PFSK-1 (cell line): ENCODE results near the gene GPR142.

ENCODE experiments used
- FOXP2 ChIP-seq: optimal IDR thresholded peaks from 2 replicates; pipeline ENCODE3; 2011; ENCODE audit warnings: borderline replicate concordance, control low read depth, inconsistent platforms; ENCODE audit not compliant: insufficient read depth; ENCODE audit errors: extremely low read length, extremely low read depth
- POLR2AphosphoS5 ChIP-seq: IDR thresholded peaks from 2 replicates; pipeline ENCODE4 v1.6.1; 2012; ENCODE audit warnings: low read depth, mild to moderate bottlenecking, control low read depth, low read length, moderate library complexity
- SIN3A ChIP-seq: IDR thresholded peaks from 2 replicates; pipeline ENCODE4 v1.6.1; 2012; ENCODE audit warnings: mild to moderate bottlenecking, low read length, moderate library complexity, borderline replicate concordance; ENCODE audit not compliant: insufficient read depth
- TAF1 ChIP-seq: IDR thresholded peaks from 2 replicates; pipeline ENCODE4 v1.6.1; 2012; ENCODE audit warnings: low read length, control low read depth, borderline replicate concordance; ENCODE audit not compliant: insufficient read depth
- TF ChIP-seq, protein P1 (sequence below), 2 experiments: IDR thresholded peaks; 2 replicates each; pipeline versions ENCODE4 v1.6.1 to v1.8.0; 2011 to 2012; ENCODE audit warnings: low read depth in 2 of 2, low read length in 2 of 2, control low read depth in 1 of 2, inconsistent platforms in 1 of 2, mild to moderate bottlenecking in 1 of 2, moderate library complexity in 1 of 2; ENCODE audit not compliant: insufficient read depth in 1 of 2

Gene GPR142

DNA sequence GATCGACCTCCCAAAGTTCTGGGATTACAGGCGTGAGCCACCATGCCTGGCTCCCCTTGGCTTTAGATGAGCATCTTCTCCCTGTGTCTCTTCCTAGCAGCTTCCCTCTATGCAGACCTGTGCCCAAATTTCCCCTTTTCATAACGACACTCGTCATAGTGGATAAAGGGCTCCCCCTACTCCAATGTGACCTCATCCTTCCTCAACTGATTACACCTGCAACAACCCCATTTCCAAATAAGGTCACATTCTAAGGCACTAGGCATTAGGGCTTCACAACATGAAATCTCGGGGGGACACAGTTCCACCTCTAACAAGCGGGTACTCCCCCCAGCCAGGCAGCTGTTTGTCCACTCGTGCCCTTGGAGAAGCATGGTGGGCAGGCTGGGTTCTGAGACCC, 31.0 kb upstream of the GPR142 start:
- TF ChIP-seq POLR2AphosphoS5 (no peak), TAF1 (no peak), FOXP2 (no peak), SIN3A (no peak)
- TF ChIP-seq, protein P1, sequence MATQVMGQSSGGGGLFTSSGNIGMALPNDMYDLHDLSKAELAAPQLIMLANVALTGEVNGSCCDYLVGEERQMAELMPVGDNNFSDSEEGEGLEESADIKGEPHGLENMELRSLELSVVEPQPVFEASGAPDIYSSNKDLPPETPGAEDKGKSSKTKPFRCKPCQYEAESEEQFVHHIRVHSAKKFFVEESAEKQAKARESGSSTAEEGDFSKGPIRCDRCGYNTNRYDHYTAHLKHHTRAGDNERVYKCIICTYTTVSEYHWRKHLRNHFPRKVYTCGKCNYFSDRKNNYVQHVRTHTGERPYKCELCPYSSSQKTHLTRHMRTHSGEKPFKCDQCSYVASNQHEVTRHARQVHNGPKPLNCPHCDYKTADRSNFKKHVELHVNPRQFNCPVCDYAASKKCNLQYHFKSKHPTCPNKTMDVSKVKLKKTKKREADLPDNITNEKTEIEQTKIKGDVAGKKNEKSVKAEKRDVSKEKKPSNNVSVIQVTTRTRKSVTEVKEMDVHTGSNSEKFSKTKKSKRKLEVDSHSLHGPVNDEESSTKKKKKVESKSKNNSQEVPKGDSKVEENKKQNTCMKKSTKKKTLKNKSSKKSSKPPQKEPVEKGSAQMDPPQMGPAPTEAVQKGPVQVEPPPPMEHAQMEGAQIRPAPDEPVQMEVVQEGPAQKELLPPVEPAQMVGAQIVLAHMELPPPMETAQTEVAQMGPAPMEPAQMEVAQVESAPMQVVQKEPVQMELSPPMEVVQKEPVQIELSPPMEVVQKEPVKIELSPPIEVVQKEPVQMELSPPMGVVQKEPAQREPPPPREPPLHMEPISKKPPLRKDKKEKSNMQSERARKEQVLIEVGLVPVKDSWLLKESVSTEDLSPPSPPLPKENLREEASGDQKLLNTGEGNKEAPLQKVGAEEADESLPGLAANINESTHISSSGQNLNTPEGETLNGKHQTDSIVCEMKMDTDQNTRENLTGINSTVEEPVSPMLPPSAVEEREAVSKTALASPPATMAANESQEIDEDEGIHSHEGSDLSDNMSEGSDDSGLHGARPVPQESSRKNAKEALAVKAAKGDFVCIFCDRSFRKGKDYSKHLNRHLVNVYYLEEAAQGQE (IDR thresholded peaks at IDR 0.05; ENCODE audit: insufficient read depth in 1 of 2, low read depth in 2 of 2, low read length in 2 of 2), result no peak

DNA sequence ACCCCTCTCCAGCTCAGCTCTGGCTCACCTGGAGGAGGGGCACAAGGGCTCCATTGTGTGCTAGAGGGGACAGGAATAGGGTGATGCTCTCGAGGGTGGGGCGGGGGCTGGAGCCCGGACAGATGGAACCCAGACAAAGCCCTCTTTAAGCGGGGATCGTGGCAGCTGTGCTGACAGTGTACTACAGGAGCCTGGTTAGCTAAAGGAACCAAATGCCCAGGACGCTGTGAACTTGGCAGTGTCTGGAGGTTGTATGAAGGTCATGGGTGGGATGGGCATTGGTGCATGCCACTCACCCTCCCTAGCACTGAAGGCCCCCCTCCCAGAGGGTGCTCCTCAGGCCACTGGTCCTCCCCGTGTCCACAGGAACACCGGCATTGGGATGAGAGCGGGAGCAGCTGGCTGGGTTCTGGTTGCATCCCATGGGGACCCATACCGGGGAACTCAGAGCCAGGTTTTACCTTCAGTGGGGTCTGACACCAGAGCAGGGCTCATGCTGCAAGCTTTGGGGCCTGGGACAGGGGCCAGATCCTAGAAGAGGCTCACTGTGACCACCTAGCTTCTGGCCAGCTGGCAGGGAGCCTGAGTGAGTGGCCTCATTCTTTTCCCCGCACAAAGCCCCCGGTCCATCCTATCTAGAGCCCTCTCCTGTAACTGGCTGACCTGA, 29.3 kb upstream of the GPR142 start:
- TF ChIP-seq FOXP2 (no peak), POLR2AphosphoS5 (no peak), SIN3A (no peak), TAF1 (no peak)
- TF ChIP-seq, protein P1 (IDR thresholded peaks at IDR 0.05; ENCODE audit: insufficient read depth in 1 of 2, low read depth in 2 of 2, low read length in 2 of 2), result no peak

DNA sequence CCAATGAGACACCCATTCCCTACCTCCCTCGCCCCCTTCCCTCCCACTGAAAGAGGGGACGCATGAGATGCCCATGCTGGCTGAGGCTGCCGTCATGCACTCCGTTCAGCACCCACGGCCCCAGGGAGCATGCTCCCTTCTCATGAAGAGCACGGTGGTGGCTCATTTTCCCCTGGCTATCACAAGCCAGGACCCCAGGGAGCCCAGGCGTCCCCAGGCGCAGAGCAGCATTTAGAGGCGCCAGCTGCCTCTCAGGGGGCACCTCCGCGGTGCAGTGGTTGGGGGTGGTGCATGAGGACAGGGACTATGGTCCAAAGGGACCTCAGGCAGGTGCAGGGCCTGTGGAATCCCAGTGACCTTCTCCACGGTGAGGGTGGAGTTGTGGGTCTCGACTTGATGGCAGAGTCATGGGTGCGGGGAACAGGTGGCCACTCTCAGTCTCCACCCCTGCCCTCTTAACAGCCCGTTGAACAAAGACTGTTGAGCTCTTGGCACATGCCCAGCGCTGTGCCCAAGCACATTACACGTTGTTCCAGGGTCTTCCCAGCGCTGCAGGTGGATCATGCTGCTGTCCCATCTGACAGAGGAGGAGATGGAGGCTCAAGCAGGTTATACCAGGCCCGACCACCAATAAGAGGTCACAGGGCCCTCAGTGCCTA, 27.6 kb upstream of the GPR142 start:
- TF ChIP-seq TAF1, result no peak
- TF ChIP-seq POLR2AphosphoS5, result no peak
- no peak for TF ChIP-seq FOXP2
- no peak for TF ChIP-seq SIN3A
- TF ChIP-seq, protein P1 (IDR thresholded peaks at IDR 0.05; ENCODE audit: insufficient read depth in 1 of 2, low read depth in 2 of 2, low read length in 2 of 2), result no peak

DNA sequence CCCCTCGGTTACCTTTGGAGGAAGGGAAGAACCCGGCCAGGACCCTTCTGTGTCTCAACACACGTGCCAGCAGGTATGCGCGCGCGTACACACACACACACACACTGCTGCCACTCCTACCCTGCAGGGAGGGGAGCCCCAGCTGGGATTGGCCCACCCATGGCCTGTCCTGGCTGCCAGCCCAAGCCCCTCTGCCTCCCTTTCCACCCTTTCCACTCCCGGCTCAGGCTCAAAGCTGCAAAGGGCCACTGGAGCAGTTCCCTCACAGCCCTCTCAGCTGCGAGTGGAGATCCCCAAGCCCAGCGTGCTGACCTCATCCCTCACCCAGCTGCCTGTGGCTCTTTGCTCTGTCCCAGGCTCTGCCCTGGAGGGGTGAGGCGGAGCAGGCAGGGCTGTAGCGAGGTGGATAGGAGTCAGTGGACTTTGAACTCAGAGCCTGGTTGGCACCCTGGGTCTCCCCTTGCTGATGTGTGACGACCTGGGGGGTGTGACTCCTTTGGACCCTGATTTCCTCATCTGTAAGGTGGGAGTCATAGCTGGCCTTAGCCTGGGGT, 26.8 kb upstream of the GPR142 start:
- TF ChIP-seq SIN3A (no peak), POLR2AphosphoS5 (no peak), TAF1 (no peak), FOXP2 (no peak)
- TF ChIP-seq, protein P1 (IDR thresholded peaks at IDR 0.05; ENCODE audit: insufficient read depth in 1 of 2, low read depth in 2 of 2, low read length in 2 of 2), result no peak
